NOMO-1 (cell line): ENCODE measurements around the gene ABHD17A.

Experiments used
- DNase-seq, 2 experiments: peaks; one replicate each; lab custom pipeline; 2025; ENCODE audit not compliant: unreplicated experiment in 2 of 2; lab: John Stamatoyannopoulos, UW

The ABHD17A gene

DNA sequence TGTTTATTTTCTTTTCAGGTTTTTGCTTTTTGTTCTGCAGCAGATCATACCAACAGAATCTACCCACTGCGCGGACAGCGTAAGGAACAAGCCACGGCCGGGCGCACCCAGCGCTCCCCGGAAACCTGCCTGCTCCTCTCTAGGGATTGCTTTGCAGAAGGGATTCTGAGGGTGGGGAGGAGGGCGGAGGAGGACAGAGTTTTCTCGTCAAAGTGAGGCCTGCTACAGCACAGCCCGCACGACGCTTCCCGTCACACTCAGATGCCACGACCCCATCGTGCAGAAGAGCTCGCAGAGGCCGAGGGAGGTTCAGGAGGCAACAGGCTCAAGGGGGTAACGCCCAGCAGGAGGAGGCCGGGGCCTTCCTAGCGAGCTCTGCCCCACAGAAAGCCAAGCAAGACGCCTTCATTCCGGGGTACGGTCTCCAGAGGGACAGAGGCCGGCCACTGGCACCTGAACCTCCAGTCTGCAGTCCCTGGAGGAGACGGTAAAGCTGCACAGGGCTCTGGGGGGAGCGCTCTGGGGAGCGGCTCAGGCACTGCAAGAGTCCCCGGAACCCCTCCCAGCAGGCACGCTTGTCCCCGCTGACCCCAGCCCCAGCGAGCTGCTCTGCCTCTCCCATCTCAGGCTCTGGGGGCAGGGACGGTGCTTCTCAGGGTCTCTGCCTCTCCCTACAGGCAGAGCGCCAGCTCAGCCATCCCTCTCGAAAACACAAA is 43.9 kb downstream of the ABHD17A start:
- DNase-seq: no peak

- DNase-seq: no peak
Observed at GRCh38 chr19:1840541-1841115, 44.7 kb downstream of the ABHD17A start.

GRCh38 chr19:1839658-1840540 is 45.4 kb downstream of the ABHD17A start:
- DNase-seq: no peak

DNA sequence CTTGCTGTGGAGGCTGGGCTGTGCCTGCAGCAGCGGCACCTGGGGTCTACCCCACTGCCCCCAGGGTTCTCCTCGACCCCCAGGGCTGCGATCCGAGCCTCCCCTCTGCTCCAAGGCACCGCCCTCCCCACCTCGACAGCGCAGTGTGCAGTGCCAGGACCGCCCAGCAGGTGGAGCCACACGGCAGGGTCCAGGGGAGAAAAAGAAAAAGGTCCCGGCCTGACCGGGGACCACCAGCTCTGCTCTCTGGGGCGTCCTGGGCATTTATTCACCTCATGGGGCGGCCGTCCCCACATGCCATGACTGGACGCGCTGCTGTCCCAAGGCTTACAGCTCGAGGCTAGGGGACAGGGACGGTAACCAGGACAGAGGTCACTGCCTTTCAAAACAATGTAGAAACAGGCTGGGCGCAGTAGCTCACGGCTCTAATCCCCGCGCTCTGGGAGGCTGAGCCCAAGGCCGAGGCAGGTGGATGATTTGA is 47.6 kb downstream of the ABHD17A start:
- peak in 1 of 2 experiments; percentile 5 for DNase-seq

- DNase-seq: no peak
Observed at GRCh38 chr19:1837222-1837565, 48.1 kb downstream of the ABHD17A start.

DNA sequence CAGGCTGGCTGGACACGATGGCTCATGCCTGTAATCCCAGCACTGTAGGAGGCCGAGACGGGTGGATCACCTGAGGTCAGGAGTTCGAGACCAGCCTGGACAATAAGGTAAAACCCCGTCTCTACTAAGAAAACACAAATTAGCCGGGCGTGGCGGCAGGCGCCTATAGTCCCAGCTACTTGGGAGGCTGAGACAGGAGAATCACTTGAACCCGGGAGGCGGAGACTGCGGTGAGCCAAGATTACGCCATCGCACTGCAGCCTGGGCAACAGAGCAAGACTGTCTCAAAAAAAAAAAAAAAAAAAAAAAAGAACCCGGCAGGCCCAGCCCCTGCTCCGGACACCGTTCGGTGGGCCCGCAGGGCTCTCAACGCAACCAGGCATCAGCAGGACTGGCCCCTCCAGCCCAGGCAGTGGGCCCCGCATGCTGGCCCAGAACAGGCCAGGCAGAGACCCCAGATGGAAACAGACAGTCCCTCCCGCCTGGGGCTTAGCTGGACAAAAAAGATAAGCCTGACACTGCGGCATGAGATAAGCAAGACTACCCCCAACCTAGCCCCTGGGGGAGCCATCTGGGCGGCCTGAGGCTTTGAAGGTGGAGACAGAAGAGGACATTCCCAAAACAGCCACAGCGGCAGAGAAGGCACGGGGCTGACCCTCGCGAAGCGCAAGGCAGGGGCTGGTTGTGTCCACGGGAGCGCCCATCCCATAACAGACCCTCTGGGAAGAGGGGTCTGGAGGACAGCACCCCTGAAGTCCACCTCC is 48.7 kb downstream of the ABHD17A start:
- DNase-seq: no peak

DNA sequence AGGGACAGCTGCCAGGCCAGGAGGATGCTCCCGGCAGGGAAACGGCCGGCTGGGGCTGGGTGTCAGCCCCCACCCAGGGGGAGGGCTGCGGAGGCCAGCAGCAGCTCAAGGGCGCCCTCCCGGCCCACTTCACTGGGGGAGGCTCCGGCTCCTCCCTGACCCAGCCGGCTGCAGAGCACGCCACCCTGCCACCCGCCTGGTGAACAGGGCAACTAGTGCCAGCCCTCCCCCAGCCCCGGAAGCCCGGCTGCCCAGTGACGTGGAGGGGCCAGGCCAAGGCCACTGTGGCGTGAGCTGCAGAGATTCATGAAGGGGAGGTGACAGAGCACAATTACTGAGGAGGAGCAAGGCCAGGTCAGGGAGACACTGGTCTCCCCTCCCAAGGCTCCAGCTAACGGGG is 51.8 kb downstream of the ABHD17A start:
- DNase-seq: no peak

- no peak for DNase-seq
Observed at GRCh38 chr19:1832046-1832663, 53.1 kb downstream of the ABHD17A start.

DNA sequence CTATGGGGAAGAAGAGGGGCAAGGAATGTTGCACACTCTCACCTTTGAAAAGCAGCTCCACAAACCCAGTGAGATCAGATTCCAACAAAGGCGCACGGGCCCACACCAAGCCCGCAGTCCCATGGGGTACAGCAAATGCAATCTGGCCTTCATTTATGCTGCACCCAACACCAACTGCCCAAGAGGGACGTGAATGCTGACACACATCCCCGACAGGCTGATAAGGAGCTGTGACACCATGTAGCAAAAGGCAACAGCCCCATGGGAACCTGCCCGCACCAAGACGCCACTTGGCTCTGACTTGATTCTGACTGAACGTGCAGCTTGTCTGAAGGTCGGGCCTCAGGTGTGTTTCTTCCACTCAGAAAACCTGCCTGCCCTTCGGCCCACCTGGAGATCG is 54.3 kb downstream of the ABHD17A start:
- DNase-seq: no peak

DNA sequence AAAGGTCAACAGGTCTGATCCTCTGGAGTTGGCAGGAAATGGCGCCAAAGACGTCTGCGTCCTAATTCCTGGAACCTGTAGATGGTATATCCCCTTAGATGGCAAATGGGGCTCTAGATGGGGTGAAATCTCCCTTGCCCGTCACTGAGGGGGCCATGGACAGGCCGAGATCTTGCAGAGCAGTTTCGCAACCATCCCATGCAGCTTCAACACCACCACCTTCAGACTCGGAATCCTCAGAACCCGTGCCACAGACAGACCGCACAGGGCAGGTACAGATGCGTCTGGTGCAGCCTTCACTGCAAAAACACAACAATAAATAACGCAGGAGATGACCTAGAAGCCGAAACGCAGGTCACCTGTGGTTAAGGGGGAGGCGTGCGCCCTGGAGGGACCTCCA is 54.7 kb downstream of the ABHD17A start:
- no peak for DNase-seq

DNA sequence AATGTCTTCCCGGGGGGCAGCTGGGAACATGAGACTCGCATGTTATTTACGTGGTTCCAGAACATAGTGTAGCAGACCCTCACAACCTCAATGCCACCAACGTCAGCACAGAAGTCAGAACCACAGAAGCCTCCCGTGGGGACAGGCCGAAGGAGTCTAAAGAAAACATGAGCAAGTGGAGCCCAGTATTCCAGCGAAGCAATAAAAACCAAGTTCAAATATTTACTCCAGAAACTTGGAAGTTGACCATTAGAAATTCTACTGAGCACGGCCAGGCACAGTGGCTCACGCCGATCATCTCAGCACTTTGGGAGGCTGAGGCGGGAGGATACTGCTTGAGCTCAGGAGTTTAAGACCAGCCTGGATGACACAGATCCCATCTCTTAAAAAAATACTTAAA is 55.3 kb downstream of the ABHD17A start:
- DNase-seq: no peak

- no peak for DNase-seq
Observed at GRCh38 chr19:1828279-1829238, 56.7 kb downstream of the ABHD17A start.

- DNase-seq: no peak
Observed at GRCh38 chr19:1827566-1828278, 57.6 kb downstream of the ABHD17A start.
